Keratinocyte (primary cell): ENCODE results near the gene MARVELD1. TPM values are rescaled to one million over a fixed set of nuclear protein-coding genes. Genes with fewer than 3 reads are reported as not detected.

ENCODE experiments used
- DNase-seq: peaks from one replicate; pipeline ENCODE4 v3.0.0-alpha.2; 2011; ENCODE audit warnings: low read depth, missing footprints, low spot score
- FAIRE-seq: peaks from 2 replicates; lab custom pipeline; 2011; peaks lifted over from hg19 to GRCh38; lab: Jason Lieb, UNC
- H2AFZ ChIP-seq: 2 replicates; pipeline ENCODE4 v1.6.0; 2012; ENCODE audit warnings: low read length, control low read depth, inconsistent platforms; ENCODE audit not compliant: control insufficient read depth
- H3K27ac ChIP-seq: 2 replicates; pipeline ENCODE4 v1.5.1; 2011; ENCODE audit warnings: low read length; ENCODE audit not compliant: control insufficient read depth, insufficient read depth
- H3K27me3 ChIP-seq: 3 replicates; pipeline ENCODE4 v1.6.0; 2011; ENCODE audit warnings: low read length; ENCODE audit not compliant: control insufficient read depth, insufficient read depth; ENCODE audit errors: extremely low read depth
- H3K36me3 ChIP-seq, 2 experiments: 2 replicates in 1 of 2; 3 replicates in 1 of 2; pipeline ENCODE4 v1.5.1; 2011; ENCODE audit warnings: low read length in 2 of 2, mild to moderate bottlenecking in 1 of 2; ENCODE audit not compliant: control insufficient read depth in 2 of 2, insufficient read depth in 2 of 2; ENCODE audit errors: extremely low read depth in 1 of 2
- H3K4me1 ChIP-seq: 3 replicates; pipeline ENCODE4 v1.5.1; 2011; ENCODE audit warnings: low read length; ENCODE audit not compliant: control insufficient read depth, insufficient read depth; ENCODE audit errors: extremely low read depth
- H3K4me2 ChIP-seq: 3 replicates; pipeline ENCODE4 v1.6.0; 2011; ENCODE audit warnings: low read depth, low read length; ENCODE audit not compliant: control insufficient read depth, insufficient read depth; ENCODE audit errors: extremely low read depth
- H3K4me3 ChIP-seq, 3 experiments: fragments of 200-600 bp in 1 of 3; sonication (generic) in 1 of 3; 2 replicates in 2 of 3; 3 replicates in 1 of 3; pipeline ENCODE4 v1.5.1; 2011 to 2016; ENCODE audit warnings: low read length in 3 of 3, mild to moderate bottlenecking in 3 of 3, control low read depth in 2 of 3, inconsistent platforms in 1 of 3, low read depth in 1 of 3, mixed read lengths in 1 of 3, mixed run types in 1 of 3, moderate library complexity in 1 of 3; ENCODE audit not compliant: control insufficient read depth in 2 of 3, insufficient read depth in 2 of 3; ENCODE audit errors: extremely low read depth in 1 of 3
- H3K79me2 ChIP-seq: 2 replicates; pipeline ENCODE4 v1.6.0; 2012; ENCODE audit warnings: low read length; ENCODE audit not compliant: control insufficient read depth, insufficient read depth
- H3K9ac ChIP-seq: 3 replicates; pipeline ENCODE4 v1.6.0; 2011; ENCODE audit warnings: low read length; ENCODE audit not compliant: control insufficient read depth, insufficient read depth; ENCODE audit errors: extremely low read depth
- H3K9me1 ChIP-seq: 3 replicates; pipeline ENCODE4 v1.6.0; 2011; ENCODE audit warnings: low read length; ENCODE audit not compliant: control insufficient read depth, insufficient read depth; ENCODE audit errors: extremely low read depth
- H3K9me3 ChIP-seq: 2 replicates; pipeline ENCODE4 v1.5.1; 2012; ENCODE audit warnings: low read depth, low read length; ENCODE audit not compliant: control insufficient read depth
- H4K20me1 ChIP-seq: 3 replicates; pipeline ENCODE4 v1.6.0; 2011; ENCODE audit warnings: low read length; ENCODE audit not compliant: control insufficient read depth, insufficient read depth; ENCODE audit errors: extremely low read depth
- CTCF ChIP-seq, 3 experiments: IDR thresholded peaks in 1 of 3; conservative IDR thresholded peaks in 1 of 3; optimal IDR thresholded peaks in 1 of 3; 2 replicates in 2 of 3; 3 replicates in 1 of 3; pipeline versions ENCODE3 to v1.5.1; 2011; ENCODE audit warnings: low read length in 3 of 3, mild to moderate bottlenecking in 3 of 3, moderate library complexity in 2 of 3, control low read depth in 1 of 3, inconsistent platforms in 1 of 3; ENCODE audit not compliant: insufficient read depth in 2 of 3; ENCODE audit errors: extremely low read depth in 1 of 3
- EZH2 ChIP-seq: IDR thresholded peaks from one replicate; pipeline ENCODE4 v1.6.1; 2012; ENCODE audit warnings: inconsistent platforms, mild to moderate bottlenecking, low read length, moderate library complexity
- dilution Hi-C: fragments of 300-500 bp; cut with MboI; formaldehyde crosslinking; loops from one replicate; pipeline ENCODE4 v1.7.0; 2020; ENCODE audit warnings: low sequenced_read_pairs; ENCODE audit not compliant: extremely low pct_ligation_motif_present
- polyA plus RNA-seq, 5 experiments: library from polyadenylated mRNA; depleted of rRNA in 3 of 5; stranded (reverse) in 3 of 5; stranded (forward) in 1 of 5; unstranded in 1 of 5; fragments of >200 nt; gene quantifications; 1 replicate in 1 of 5; 2 replicates in 3 of 5; 3 replicates in 1 of 5; pipeline versions ENCODE4 v1.2.1 to v1.2.3, GENCODE V29; 2011 to 2012; ENCODE audit warnings: missing spikeins in 2 of 5, low read depth in 1 of 5, low replicate concordance in 1 of 5

The MARVELD1 gene
- polyA plus RNA-seq, 1 donor (not counting 4 experiments of a cell fraction or from before 2014, with no cell fraction given): 39.7 TPM

DNA sequence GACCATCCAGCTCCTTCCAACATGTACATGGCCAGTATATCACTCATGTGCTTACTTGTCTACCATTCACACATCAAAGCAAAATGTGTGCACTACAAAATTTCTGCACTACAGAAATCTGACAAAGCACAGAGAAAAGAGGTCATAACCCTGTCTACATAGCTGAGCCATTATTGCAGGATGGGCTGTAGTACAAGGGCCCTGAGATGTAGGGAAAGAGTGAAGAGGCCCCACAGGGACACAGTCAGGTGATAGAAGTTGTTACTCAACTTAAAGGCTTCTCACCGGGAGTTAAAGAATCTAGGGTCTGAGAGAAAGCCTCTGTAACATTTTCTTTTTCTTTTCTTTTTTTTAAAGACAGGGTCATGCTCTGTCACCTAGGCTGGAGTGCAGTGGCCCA is 44.0 kb upstream of the MARVELD1 start:
- dilution Hi-C loops: no loop called here
- no peaks in the 10 kb centered on the region for H3K9me3 ChIP-seq

GRCh38 chr10:97673736-97674525 is 39.6 kb upstream of the MARVELD1 start:
- peaks cover 39 to 52% of the 10 kb centered on the region in 2 experiments for H3K36me3 ChIP-seq
- TF ChIP-seq EZH2 (no peak), CTCF (optimal IDR thresholded peaks at IDR 0.05 in 1 of 3, IDR thresholded peaks at IDR 0.05 in 1 of 3, conservative IDR thresholded peaks at IDR 0.05 in 1 of 3; ENCODE audit: extremely low read depth in 1 of 3, insufficient read depth in 2 of 3, low read length in 3 of 3) (no peak)
- dilution Hi-C loops: no loop called here
- H2AFZ ChIP-seq: no peak overlapping the region
- H3K79me2 ChIP-seq: no peaks in the 10 kb centered on the region
- FAIRE-seq (no peak), DNase-seq (no peak)
- no peaks in the 10 kb centered on the region for H3K27me3 ChIP-seq
- H4K20me1 ChIP-seq: peaks cover 10% of the 10 kb centered on the region
- H3K27ac ChIP-seq: no peak overlapping the region
- H3K9me1 ChIP-seq: no peaks in the 10 kb centered on the region
- no peaks in the 10 kb centered on the region for H3K4me1 ChIP-seq
- H3K4me3 ChIP-seq: no peak overlapping the region
- no peaks in the 10 kb centered on the region for H3K9me3 ChIP-seq
- no peak overlapping the region for H3K9ac ChIP-seq
- no peak overlapping the region for H3K4me2 ChIP-seq

More for the DNA sequence above, 44.0 kb upstream of the MARVELD1 start:
- Histone ChIP-seq H3K27ac (no peak overlapping the region), H3K4me1 (no peaks in the 10 kb centered on the region), H3K4me3 (no peak overlapping the region), H4K20me1 (no peaks in the 10 kb centered on the region), H3K36me3 (peaks cover 35 to 36% of the 10 kb centered on the region in 2 experiments), H3K27me3 (no peaks in the 10 kb centered on the region), H2AFZ (no peak overlapping the region), H3K9me1 (no peaks in the 10 kb centered on the region), H3K9ac (no peak overlapping the region), H3K4me2 (no peak overlapping the region), H3K79me2 (no peaks in the 10 kb centered on the region)
- TF ChIP-seq CTCF (optimal IDR thresholded peaks at IDR 0.05 in 1 of 3, IDR thresholded peaks at IDR 0.05 in 1 of 3, conservative IDR thresholded peaks at IDR 0.05 in 1 of 3; ENCODE audit: extremely low read depth in 1 of 3, insufficient read depth in 2 of 3, low read length in 3 of 3) (no peak), EZH2 (no peak)
- no peak for DNase-seq
- FAIRE-seq: no peak
